ENCODE data around the gene ZFYVE19.

Gene ZFYVE19

GRCh38 chr15:40807028-40807887 lies at the start of gene ZFYVE19, which contains the start of gene DNAJC17:
TSS of gene ZFYVE19 (plus strand) at chr15:40807089. CDS start at chr15:40807590, 501 bp downstream.
TSS of gene DNAJC17 (minus strand) at chr15:40807473. CDS start at chr15:40807446, 27 bp downstream.
- Histone ChIP-seq H3K9ac (ENCODE audit: low read length) (peak within 1 kb of the TSS; percentile 86), H3K27ac (ENCODE audit: low read length) (peak within 1 kb of the TSS; percentile 60; the same call in 1 of the 2 replicates), H2AFZ (ENCODE audit: low read length) (peak within 1 kb of the TSS; percentile 100), H3K4me2 (ENCODE audit: low read depth, low read length) (peak within 1 kb of the TSS; percentile 92), H4K20me1 (ENCODE audit: insufficient read depth, low read length) (no peaks in the 10 kb centered on the region), H3F3A (ENCODE audit: insufficient read depth, low read length) (peaks cover 4% of the 10 kb centered on the region; the same call in 1 of the 2 replicates), H3K36me3 (replicated peaks; ENCODE audit: insufficient read depth, low read length) (no peaks in the 10 kb centered on the region), H3K9me3 (replicated peaks; ENCODE audit: insufficient read depth, low read length) (no peaks in the 10 kb centered on the region), H3K9me2 (replicated peaks; ENCODE audit: insufficient read depth, low read length) (no peaks in the 10 kb centered on the region), H3K4me1 (ENCODE audit: low read length) (0 out of 2 replicates have a peak, but pooled peaks cover 6% of the 10 kb centered on the region), H3K79me2 (ENCODE audit: low read length) (peaks cover 26% of the 10 kb centered on the region), H3K4me3 (ENCODE audit: low read length) (peak within 1 kb of the TSS; percentile 95), H3K27me3 (replicated peaks; ENCODE audit: insufficient read depth, low read length) (no peaks in the 10 kb centered on the region)
- peak; percentile 12; the same call in 1 of the 2 replicates for TF ChIP-seq CTCF (IDR thresholded peaks at IDR 0.05; ENCODE audit: low read length)
- no peak for TF ChIP-seq EZH2 (optimal IDR thresholded peaks at IDR 0.05; ENCODE audit: low read depth, low read length)
- DNase-seq: peak; percentile 98

GRCh38 chr15:40759961-40760360 lies 46.9 kb upstream of the ZFYVE19 start:
- Histone ChIP-seq H2AFZ (ENCODE audit: low read length) (no peak overlapping the region; the same call in 1 of the 2 replicates), H3K36me3 (replicated peaks; ENCODE audit: insufficient read depth, low read length) (no peaks in the 10 kb centered on the region), H3K9ac (ENCODE audit: low read length) (no peak overlapping the region; the same call in 1 of the 2 replicates), H3K27ac (ENCODE audit: low read length) (peak overlapping the region; percentile 6; the same call in 1 of the 2 replicates), H3K9me3 (replicated peaks; ENCODE audit: insufficient read depth, low read length) (no peaks in the 10 kb centered on the region), H3K79me2 (ENCODE audit: low read length) (peaks cover under 1% of the 10 kb centered on the region), H3K4me3 (ENCODE audit: low read length) (no peak overlapping the region), H3F3A (ENCODE audit: insufficient read depth, low read length) (peaks cover 11% of the 10 kb centered on the region), H3K27me3 (replicated peaks; ENCODE audit: insufficient read depth, low read length) (no peaks in the 10 kb centered on the region), H3K4me2 (ENCODE audit: low read depth, low read length) (peak overlapping the region; percentile 42; the same call in 1 of the 2 replicates), H3K4me1 (ENCODE audit: low read length) (peaks cover 11% of the 10 kb centered on the region), H4K20me1 (ENCODE audit: insufficient read depth, low read length) (no peaks in the 10 kb centered on the region), H3K9me2 (replicated peaks; ENCODE audit: insufficient read depth, low read length) (no peaks in the 10 kb centered on the region)
- TF ChIP-seq CTCF (IDR thresholded peaks at IDR 0.05; ENCODE audit: low read length): no peak
- TF ChIP-seq EZH2phosphoT487 (IDR thresholded peaks at IDR 0.05; ENCODE audit: low read length): no peak
- no peak for TF ChIP-seq EZH2 (optimal IDR thresholded peaks at IDR 0.05; ENCODE audit: low read depth, low read length)
- DNase-seq: no peak

- H3K9me3 ChIP-seq (replicated peaks; ENCODE audit: insufficient read depth, low read length): no peaks in the 10 kb centered on the region
- no peaks in the 10 kb centered on the region for H3K36me3 ChIP-seq (replicated peaks; ENCODE audit: insufficient read depth, low read length)
- no peaks in the 10 kb centered on the region for H3K27me3 ChIP-seq (replicated peaks; ENCODE audit: insufficient read depth, low read length)
- DNase-seq: no peak
- H3K9ac ChIP-seq (ENCODE audit: low read length): peak overlapping the region; percentile 41; the same call in 1 of the 2 replicates
- H3F3A ChIP-seq (ENCODE audit: insufficient read depth, low read length): peaks cover 19% of the 10 kb centered on the region
- H3K4me2 ChIP-seq (ENCODE audit: low read depth, low read length): peak overlapping the region; percentile 78
- no peaks in the 10 kb centered on the region for H3K9me2 ChIP-seq (replicated peaks; ENCODE audit: insufficient read depth, low read length)
- H3K4me1 ChIP-seq (ENCODE audit: low read length): peaks cover 22% of the 10 kb centered on the region
- TF ChIP-seq EZH2 (optimal IDR thresholded peaks at IDR 0.05; ENCODE audit: low read depth, low read length) (no peak), EZH2phosphoT487 (IDR thresholded peaks at IDR 0.05; ENCODE audit: low read length) (no peak), CTCF (IDR thresholded peaks at IDR 0.05; ENCODE audit: low read length) (no peak)
- no peak overlapping the region for H3K27ac ChIP-seq (ENCODE audit: low read length)
- peak overlapping the region; percentile 70 for H3K4me3 ChIP-seq (ENCODE audit: low read length)
- no peaks in the 10 kb centered on the region for H4K20me1 ChIP-seq (ENCODE audit: insufficient read depth, low read length)
- H3K79me2 ChIP-seq (ENCODE audit: low read length): no peaks in the 10 kb centered on the region
- peak overlapping the region; percentile 88 for H2AFZ ChIP-seq (ENCODE audit: low read length)
These were observed 43.7 kb upstream of the ZFYVE19 start for GRCh38 chr15:40762919-40763800.

Data from MM.1S (cell line).